ENCODE measurements around the gene KLK15.

Gene KLK15

GRCh38 chr19:50833117-50833801 is at the start of gene KLK15:
Gene KLK15, minus strand, starts transcription at chr19:50833574. Its CDS starts 2,082 bp downstream, at chr19:50831492.
- no peak for FAIRE-seq

GRCh38 chr19:50882188-50882587 is 48.8 kb upstream of the KLK15 start:
- FAIRE-seq = no peak

- FAIRE-seq = no peak
Measured at GRCh38 chr19:50880241-50880640, 46.9 kb upstream of the KLK15 start.

GRCh38 chr19:50878851-50879250 is 45.5 kb upstream of the KLK15 start:
- no peak for FAIRE-seq

GRCh38 chr19:50877338-50877737 is 44.0 kb upstream of the KLK15 start:
- FAIRE-seq = no peak

- FAIRE-seq = no peak
Measured at GRCh38 chr19:50876456-50876855, 43.1 kb upstream of the KLK15 start.

- FAIRE-seq = no peak
Measured at GRCh38 chr19:50875795-50876422, 42.5 kb upstream of the KLK15 start.

GRCh38 chr19:50874211-50874610 is 40.8 kb upstream of the KLK15 start:
- no peak for FAIRE-seq

GRCh38 chr19:50873056-50873455 is 39.7 kb upstream of the KLK15 start, which contains the start of gene KLK2:
Gene KLK2, plus strand, starts transcription at chr19:50873439. Its CDS starts 35 bp downstream, at chr19:50873474.
- FAIRE-seq = no peak

- FAIRE-seq = no peak
Measured at GRCh38 chr19:50870417-50871089, 37.2 kb upstream of the KLK15 start.

- no peak for FAIRE-seq
Measured at GRCh38 chr19:50869479-50869878, 36.1 kb upstream of the KLK15 start.

- no peak for FAIRE-seq
Measured at GRCh38 chr19:50861496-50862286, 28.3 kb upstream of the KLK15 start.

- FAIRE-seq = no peak
Measured at GRCh38 chr19:50861010-50861409, 27.6 kb upstream of the KLK15 start.

GRCh38 chr19:50859849-50860248 is 26.5 kb upstream of the KLK15 start:
- FAIRE-seq = no peak

- no peak for FAIRE-seq
Measured at GRCh38 chr19:50858886-50859285, 25.5 kb upstream of the KLK15 start.

- no peak for FAIRE-seq
Measured at GRCh38 chr19:50857366-50857765, 24.0 kb upstream of the KLK15 start.

- no peak for FAIRE-seq
Measured at GRCh38 chr19:50854636-50855410, 21.4 kb upstream of the KLK15 start, which contains the start of gene KLK3. Gene KLK3, plus strand, starts transcription at chr19:50854915. Its CDS starts 41 bp downstream, at chr19:50854956.

- no peak for FAIRE-seq
Measured at GRCh38 chr19:50851620-50852019, 18.2 kb upstream of the KLK15 start.

- FAIRE-seq = no peak
Measured at GRCh38 chr19:50850738-50851137, 17.4 kb upstream of the KLK15 start.

GRCh38 chr19:50844296-50844935 is 11.0 kb upstream of the KLK15 start:
- no peak for FAIRE-seq

- no peak for FAIRE-seq
Measured at GRCh38 chr19:50843701-50844221, 10.4 kb upstream of the KLK15 start.

All from colon (tissue), 2 donors.